ENCODE measurements around the gene CTSZ. TPM values are rescaled to one million over a fixed set of nuclear protein-coding genes. Genes with fewer than 3 reads are reported as not detected.
"Not testable (repeated sequence)": the region's sequence is repeated elsewhere in the genome, so short reads cannot be mapped to it uniquely, and the experiment has no call there.

The CTSZ gene
- total RNA-seq, 1 experiment from 2014 or later: 37.6 TPM

DNA sequence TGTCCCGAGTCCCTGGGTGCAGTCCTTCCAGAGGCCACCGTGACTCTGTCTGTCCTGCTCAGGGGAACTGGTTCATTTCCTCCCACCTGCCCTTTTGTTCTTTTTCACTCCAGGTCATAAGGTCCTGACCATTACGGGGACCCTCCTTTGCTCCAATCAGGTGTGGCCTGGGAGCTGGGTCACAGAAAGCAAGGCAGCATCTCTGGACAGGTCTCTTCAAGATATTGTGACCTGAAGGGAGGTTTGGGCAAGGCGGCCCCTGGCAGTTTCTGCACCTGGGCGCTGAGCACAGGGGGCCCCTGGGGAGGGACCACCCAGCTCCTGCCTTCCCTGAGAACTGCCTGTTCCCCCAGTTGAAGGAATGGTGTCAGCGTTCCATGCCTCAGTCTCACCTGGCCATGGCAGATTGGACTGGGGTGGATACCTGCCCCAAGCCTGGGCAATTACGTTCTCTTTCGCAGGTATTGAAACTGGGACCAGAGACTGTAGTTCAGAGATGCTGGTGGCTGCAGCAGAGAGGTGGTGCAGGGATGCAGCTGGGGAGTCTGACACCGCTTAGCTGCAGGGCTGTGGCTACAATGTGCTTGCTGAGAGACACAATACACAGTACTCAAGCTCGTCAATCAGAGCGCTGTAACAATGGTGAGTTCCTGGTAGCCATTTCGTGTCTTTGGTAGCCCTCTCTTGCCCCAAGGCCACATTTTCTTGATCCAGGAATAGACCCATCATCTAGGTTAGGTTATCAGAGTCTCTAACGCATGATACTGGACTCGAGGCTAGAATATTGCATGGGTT lies 41.6 kb downstream of the CTSZ start:
- no CpG with 5 or more reads among the region's 14 CpGs for WGBS (ENCODE audit: extremely low coverage, insufficient read length, low lambda C conversion rate)
- Mint-ChIP-seq H3K4me1 (peaks cover 10 to 11% of the 10 kb centered on the region in 2 experiments; a peak in 3 of 4 replicates), H3K27me3 (ENCODE audit: low read depth) (peaks cover 5% of the 10 kb centered on the region), H3K9me3 (peaks cover 12 to 15% of the 10 kb centered on the region in 2 experiments), H3K27ac (no peak overlapping the region), H3K4me3 (no peak overlapping the region), H3K36me3 (ENCODE audit: insufficient read depth in 1 of 3, low read depth in 3 of 3) (peaks cover 0 to 3% (median 0%) of the 10 kb centered on the region in 3 experiments; a peak in 2 of 7 replicates)
- Histone ChIP-seq H3K23ac (ENCODE audit: insufficient read length, low read depth, low read length) (no peak overlapping the region), H3K23me2 (ENCODE audit: insufficient read length, low read depth, low read length, poor library complexity, severe bottlenecking) (no peaks in the 10 kb centered on the region), H2BK5ac (ENCODE audit: insufficient read length, low read length) (no peak overlapping the region), H4K91ac (ENCODE audit: insufficient read length, low read depth, low read length) (no peak overlapping the region), H3K9ac (ENCODE audit: extremely low read depth, insufficient read length, low read length) (no peak overlapping the region), H3K56ac (ENCODE audit: insufficient read length, low read depth, low read length) (no peak overlapping the region), H3K27me3 (ENCODE audit: insufficient read depth, low read length) (no peaks in the 10 kb centered on the region), H3K79me2 (ENCODE audit: insufficient read depth, low read length) (no peaks in the 10 kb centered on the region), H3K27ac (ENCODE audit: insufficient read length, low read depth, low read length) (no peak overlapping the region), H3K18ac (ENCODE audit: insufficient read length, low read depth, low read length) (no peak overlapping the region), H2BK20ac (ENCODE audit: low read depth, low read length, poor library complexity, severe bottlenecking) (no peak overlapping the region), H2BK12ac (ENCODE audit: insufficient read length, low read depth, low read length) (no peak overlapping the region), H3K4me2 (ENCODE audit: insufficient read depth, insufficient read length, low read length) (no peak overlapping the region), H2BK120ac (ENCODE audit: low read depth, low read length, poor library complexity, severe bottlenecking) (no peak overlapping the region), H3K9me3 (ENCODE audit: control insufficient read depth, low read depth, low read length) (no peaks in the 10 kb centered on the region), H3K14ac (ENCODE audit: insufficient read depth, low read length) (no peak overlapping the region), H2BK15ac (ENCODE audit: low read depth, low read length) (no peak overlapping the region), H4K8ac (replicated peaks; ENCODE audit: insufficient read length, low read depth, low read length) (no peak overlapping the region), H3K79me1 (ENCODE audit: insufficient read depth, low read depth, low read length, poor library complexity, severe bottlenecking) (no peaks in the 10 kb centered on the region), H3T11ph (ENCODE audit: low read length) (no peak overlapping the region), H2AK5ac (ENCODE audit: insufficient read length, low read length) (no peak overlapping the region), H3K4me1 (ENCODE audit: insufficient read depth, low read length) (no peaks in the 10 kb centered on the region), H4K20me1 (ENCODE audit: control insufficient read depth, insufficient read depth, insufficient read length) (no peaks in the 10 kb centered on the region), H4K5ac (ENCODE audit: insufficient read length, low read depth, low read length) (no peak overlapping the region), H3K4ac (ENCODE audit: low read depth, low read length) (no peak overlapping the region), H2AFZ (ENCODE audit: low read length) (no peak overlapping the region)
- TF ChIP-seq, protein P1, sequence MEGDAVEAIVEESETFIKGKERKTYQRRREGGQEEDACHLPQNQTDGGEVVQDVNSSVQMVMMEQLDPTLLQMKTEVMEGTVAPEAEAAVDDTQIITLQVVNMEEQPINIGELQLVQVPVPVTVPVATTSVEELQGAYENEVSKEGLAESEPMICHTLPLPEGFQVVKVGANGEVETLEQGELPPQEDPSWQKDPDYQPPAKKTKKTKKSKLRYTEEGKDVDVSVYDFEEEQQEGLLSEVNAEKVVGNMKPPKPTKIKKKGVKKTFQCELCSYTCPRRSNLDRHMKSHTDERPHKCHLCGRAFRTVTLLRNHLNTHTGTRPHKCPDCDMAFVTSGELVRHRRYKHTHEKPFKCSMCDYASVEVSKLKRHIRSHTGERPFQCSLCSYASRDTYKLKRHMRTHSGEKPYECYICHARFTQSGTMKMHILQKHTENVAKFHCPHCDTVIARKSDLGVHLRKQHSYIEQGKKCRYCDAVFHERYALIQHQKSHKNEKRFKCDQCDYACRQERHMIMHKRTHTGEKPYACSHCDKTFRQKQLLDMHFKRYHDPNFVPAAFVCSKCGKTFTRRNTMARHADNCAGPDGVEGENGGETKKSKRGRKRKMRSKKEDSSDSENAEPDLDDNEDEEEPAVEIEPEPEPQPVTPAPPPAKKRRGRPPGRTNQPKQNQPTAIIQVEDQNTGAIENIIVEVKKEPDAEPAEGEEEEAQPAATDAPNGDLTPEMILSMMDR (conservative IDR thresholded peaks at IDR 0.05): no peak
- DNase-seq: no peak

DNA sequence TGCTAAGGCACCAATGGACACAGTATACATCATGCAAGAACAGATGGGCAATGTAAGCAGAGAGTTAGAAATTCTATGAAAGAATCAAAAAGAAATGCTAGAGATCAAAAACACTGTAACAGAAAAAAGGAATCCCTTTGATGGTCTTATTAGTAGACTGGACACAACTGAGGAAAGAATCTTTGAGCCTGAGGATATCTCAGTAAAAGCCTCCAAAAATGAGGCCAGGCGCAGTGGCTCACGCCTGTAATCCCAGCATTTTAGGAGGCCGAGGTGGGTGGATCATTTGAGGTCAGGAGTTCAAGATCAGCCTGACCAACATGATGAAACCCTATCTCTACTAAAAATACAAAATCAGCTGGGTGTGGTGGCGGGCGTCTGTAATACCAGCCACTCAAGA lies 43.1 kb downstream of the CTSZ start:
- H3K18ac ChIP-seq (ENCODE audit: insufficient read length, low read depth, low read length); H2AFZ ChIP-seq (ENCODE audit: low read length); H3K4me3 Mint-ChIP-seq; H4K91ac ChIP-seq (ENCODE audit: insufficient read length, low read depth, low read length); H3K27me3 ChIP-seq (ENCODE audit: insufficient read depth, low read length); H3K23ac ChIP-seq (ENCODE audit: insufficient read length, low read depth, low read length); H3T11ph ChIP-seq (ENCODE audit: low read length); H4K8ac ChIP-seq (replicated peaks; ENCODE audit: insufficient read length, low read depth, low read length); DNase-seq; H2BK5ac ChIP-seq (ENCODE audit: insufficient read length, low read length); H3K27me3 Mint-ChIP-seq (ENCODE audit: low read depth); H3K56ac ChIP-seq (ENCODE audit: insufficient read length, low read depth, low read length); H3K27ac ChIP-seq (ENCODE audit: insufficient read length, low read depth, low read length); H3K79me1 ChIP-seq (ENCODE audit: insufficient read depth, low read depth, low read length, poor library complexity, severe bottlenecking); H2BK15ac ChIP-seq (ENCODE audit: low read depth, low read length); H3K9me3 ChIP-seq (ENCODE audit: control insufficient read depth, low read depth, low read length); H4K20me1 ChIP-seq (ENCODE audit: control insufficient read depth, insufficient read depth, insufficient read length); H2BK120ac ChIP-seq (ENCODE audit: low read depth, low read length, poor library complexity, severe bottlenecking); H2AK5ac ChIP-seq (ENCODE audit: insufficient read length, low read length); H3K14ac ChIP-seq (ENCODE audit: insufficient read depth, low read length); H3K4me2 ChIP-seq (ENCODE audit: insufficient read depth, insufficient read length, low read length); H3K23me2 ChIP-seq (ENCODE audit: insufficient read length, low read depth, low read length, poor library complexity, severe bottlenecking); H3K4me1 ChIP-seq (ENCODE audit: insufficient read depth, low read length); H3K36me3 Mint-ChIP-seq (ENCODE audit: insufficient read depth in 1 of 3, low read depth in 3 of 3); H3K27ac Mint-ChIP-seq; H3K9me3 Mint-ChIP-seq; H2BK12ac ChIP-seq (ENCODE audit: insufficient read length, low read depth, low read length); H3K4ac ChIP-seq (ENCODE audit: low read depth, low read length); H3K79me2 ChIP-seq (ENCODE audit: insufficient read depth, low read length); H2BK20ac ChIP-seq (ENCODE audit: low read depth, low read length, poor library complexity, severe bottlenecking); H4K5ac ChIP-seq (ENCODE audit: insufficient read length, low read depth, low read length); H3K9ac ChIP-seq (ENCODE audit: extremely low read depth, insufficient read length, low read length): not testable (repeated sequence)
- no CpG with 5 or more reads among the region's 5 CpGs for WGBS (ENCODE audit: extremely low coverage, insufficient read length, low lambda C conversion rate)
- H3K4me1 Mint-ChIP-seq: peaks cover 10 to 11% of the 10 kb centered on the region in 2 experiments; a peak in 3 of 4 replicates

All from H9 (cell line).